Transverse colon (tissue), 4 donors: ENCODE results near the gene RAB10. TPM values are rescaled to one million over a fixed set of nuclear protein-coding genes. Genes with fewer than 3 reads are reported as not detected.
"Not testable (repeated sequence)": the region's sequence is repeated elsewhere in the genome, so short reads cannot be mapped to it uniquely, and the experiment has no call there.

Source experiments
- DNase-seq: peaks from one replicate; pipeline ENCODE4 v3.0.0-alpha.2; 2019
- H3K27ac ChIP-seq, 4 donors: fragments of 200-600 bp; sonication (generic); 2 replicates each; pipeline ENCODE4 v1.5.1; 2016 to 2018; ENCODE audit warnings: inconsistent platforms in 4 of 4
- H3K27me3 ChIP-seq: fragments of 200-600 bp; sonication (generic); 2 replicates; pipeline ENCODE4 v1.5.1; 2017; ENCODE audit warnings: inconsistent platforms
- H3K36me3 ChIP-seq, 4 donors: fragments of 200-600 bp; sonication (generic); 2 replicates each; pipeline ENCODE4 v1.5.1; 2017 to 2019; ENCODE audit warnings: inconsistent platforms in 4 of 4
- H3K4me1 ChIP-seq, 4 donors: fragments of 200-600 bp; sonication (generic); 2 replicates each; pipeline ENCODE4 v1.5.1; 2017 to 2020; ENCODE audit warnings: inconsistent platforms in 4 of 4
- H3K4me3 ChIP-seq, 4 donors: fragments of 200-600 bp; sonication (generic); 1 replicate in 1 of 4; 2 replicates in 3 of 4; pipeline versions ENCODE4 v1.5.1 to v1.6.1; 2017 to 2019; ENCODE audit warnings: inconsistent platforms in 4 of 4
- H3K9me3 ChIP-seq, 2 donors: fragments of 200-600 bp; sonication (generic); 2 replicates each; pipeline ENCODE4 v1.5.1; 2017 to 2019; ENCODE audit warnings: inconsistent platforms in 2 of 2
- CTCF ChIP-seq, 5 experiments: fragments of 200-600 bp in 3 of 5; fragments of 450-650 bp in 2 of 5; sonication (generic) in 3 of 5; IDR thresholded peaks; 1 replicate in 2 of 5; 2 replicates in 3 of 5; pipeline ENCODE4 v1.5.1; 2016 to 2017; ENCODE audit warnings: antibody characterized with exemption in 5 of 5, inconsistent platforms in 3 of 5, mild to moderate bottlenecking in 2 of 5, moderate library complexity in 1 of 5
- EP300 ChIP-seq: sonication (generic); formaldehyde crosslinking; IDR thresholded peaks from one replicate; pipeline ENCODE4 v1.6.1; 2017; ENCODE audit warnings: antibody characterized with exemption, low read depth
- POLR2A ChIP-seq: fragments of 450-650 bp; IDR thresholded peaks from one replicate; pipeline ENCODE4 v1.6.1; 2016; ENCODE audit warnings: antibody characterized with exemption, mild to moderate bottlenecking, moderate library complexity
- POLR2AphosphoS5 ChIP-seq, 3 donors: sonication (generic); formaldehyde crosslinking; IDR thresholded peaks; one replicate each; pipeline ENCODE4 v1.6.1; 2016; ENCODE audit warnings: antibody characterized with exemption in 3 of 3
- WGBS, 2 donors: methylation state at CpG; one replicate each; pipeline ENCODE4 v1.1.5; 2018; ENCODE audit warnings: low coverage in 1 of 2; 5-methylcytosine and 5-hydroxymethylcytosine counted together
- in situ Hi-C, 4 donors: fragments of 200-750 bp; cut with MboI; loops; one replicate each; pipeline versions ENCODE4 v1.15.0 to v1.15.1; 2017; ENCODE audit warnings: low sequenced_read_pairs in 3 of 4, low pct_ligation_motif_present in 1 of 4, low pct_unique_long_range_greater_than_20kb in 1 of 4
- intact Hi-C: fragments of 100-400 bp; cut with DNase I; formaldehyde crosslinking; loops from one replicate; pipeline ENCODE4 v1.15.1; 2023; ENCODE audit warnings: low total_unique reads
- total RNA-seq, 4 donors: library from RNA; depleted of rRNA; stranded (reverse); fragments of >200 nt; gene quantifications; one replicate each; pipeline ENCODE4 v1.1.0, GENCODE V29; 2016

Gene RAB10
- total RNA-seq, 4 donors from 2014 or later: 99.5 to 150 (median 144) TPM

GRCh38 chr2:25992556-25992955, 41.3 kb upstream of the RAB10 start:
- H3K27ac ChIP-seq: no peak overlapping the region
- in situ Hi-C loops (loop anchor here in 2 of 4 donors (5.0 to 10.0 kb wide), 2 partner anchors 152 to 155 kb away; no protein-coding TSS in a partner anchor), intact Hi-C loops (no loop called here)
- WGBS, 2 donors: 65 to 93% methylated on average over 4 to 8 of the region's 8 CpGs
- H3K36me3 ChIP-seq: no peaks in the 10 kb centered on the region
- TF ChIP-seq POLR2AphosphoS5 (IDR thresholded peaks at IDR 0.05) (no peak), CTCF (IDR thresholded peaks at IDR 0.05) (no peak), EP300 (no peak), POLR2A (no peak)
- H3K4me3 ChIP-seq: no peak overlapping the region
- peaks cover 0 to 14% (median 9%) of the 10 kb centered on the region in 4 donors for H3K4me1 ChIP-seq
- no peaks in the 10 kb centered on the region for H3K9me3 ChIP-seq
- H3K27me3 ChIP-seq: no peaks in the 10 kb centered on the region
- DNase-seq: no peak

GRCh38 chr2:25993049-25993448, 40.8 kb upstream of the RAB10 start:
- 79 to 89% methylated on average over 3 to 5 of the region's 5 CpGs for WGBS, 2 donors
- intact Hi-C loops: no loop called here
- Histone ChIP-seq H3K27me3 (no peaks in the 10 kb centered on the region), H3K9me3 (no peaks in the 10 kb centered on the region), H3K4me3 (no peak overlapping the region), H3K4me1 (peaks cover 0 to 14% (median 9%) of the 10 kb centered on the region in 4 donors), H3K27ac (no peak overlapping the region), H3K36me3 (no peaks in the 10 kb centered on the region)
- no peak for DNase-seq
- TF ChIP-seq POLR2AphosphoS5 (IDR thresholded peaks at IDR 0.05) (no peak), CTCF (IDR thresholded peaks at IDR 0.05) (no peak), EP300 (no peak), POLR2A (no peak)
- in situ Hi-C loops: loop anchor here in 2 of 4 donors (5.0 to 10.0 kb wide), 2 partner anchors 152 to 154 kb away; no protein-coding TSS in a partner anchor

- Histone ChIP-seq H3K27me3 (no peaks in the 10 kb centered on the region), H3K36me3 (no peaks in the 10 kb centered on the region), H3K4me1 (peaks cover 0 to 14% (median 9%) of the 10 kb centered on the region in 4 donors), H3K9me3 (no peaks in the 10 kb centered on the region), H3K4me3 (no peak overlapping the region), H3K27ac (no peak overlapping the region)
- intact Hi-C loops (no loop called here), in situ Hi-C loops (loop anchor here in 2 of 4 donors (5.0 to 10.0 kb wide), 2 partner anchors 150 to 153 kb away; no protein-coding TSS in a partner anchor)
- TF ChIP-seq POLR2A: no peak
- TF ChIP-seq POLR2AphosphoS5 (IDR thresholded peaks at IDR 0.05): no peak
- no peak for TF ChIP-seq EP300
- no peak for TF ChIP-seq CTCF (IDR thresholded peaks at IDR 0.05)
- no peak for DNase-seq
- 94 to 95% methylated on average over 13 to 15 of the region's 15 CpGs for WGBS, 2 donors
These were observed 39.4 kb upstream of the RAB10 start for GRCh38 chr2:25994509-25994908.

GRCh38 chr2:25996844-25997243, 37.0 kb upstream of the RAB10 start:
- TF ChIP-seq POLR2AphosphoS5 (IDR thresholded peaks at IDR 0.05) (no peak), POLR2A (no peak), CTCF (IDR thresholded peaks at IDR 0.05) (no peak), EP300 (no peak)
- no peak for DNase-seq
- Histone ChIP-seq H3K27me3 (no peaks in the 10 kb centered on the region), H3K9me3 (no peaks in the 10 kb centered on the region), H3K27ac (peak overlapping the region in 1 of 4 donors; percentile 31), H3K4me1 (peaks cover 9 to 23% (median 12%) of the 10 kb centered on the region in 4 donors), H3K4me3 (no peak overlapping the region), H3K36me3 (no peaks in the 10 kb centered on the region)
- in situ Hi-C loops (loop anchor here in 1 of 4 donors (10.0 kb wide), 1 partner anchor 148 kb away; no protein-coding TSS in a partner anchor), intact Hi-C loops (no loop called here)
- WGBS, 2 donors: 75 to 89% methylated on average over 1 of the region's 1 CpG

GRCh38 chr2:25998816-25999383, 35.0 kb upstream of the RAB10 start:
- H3K9me3 ChIP-seq, DNase-seq, intact Hi-C loops, H3K4me3 ChIP-seq, H3K27ac ChIP-seq, H3K36me3 ChIP-seq, H3K27me3 ChIP-seq: not testable (repeated sequence)
- in situ Hi-C loops: loop anchor here in 1 of 4 donors (10.0 kb wide), 1 partner anchor 146 kb away; no protein-coding TSS in a partner anchor
- 92 to 93% methylated on average over 12 to 13 of the region's 13 CpGs for whole genome bisulfite sequencing, 2 donors
- H3K4me1 ChIP-seq: peaks cover 10 to 23% (median 14%) of the 10 kb centered on the region in 4 donors

- H3K27me3 ChIP-seq, H3K27ac ChIP-seq, H3K36me3 ChIP-seq, DNase-seq, H3K9me3 ChIP-seq, H3K4me3 ChIP-seq, intact Hi-C loops: not testable (repeated sequence)
- peaks cover 10 to 23% (median 14%) of the 10 kb centered on the region in 4 donors for H3K4me1 ChIP-seq
- WGBS, 2 donors: 82 to 89% methylated on average over 7 of the region's 7 CpGs
- in situ Hi-C loops: loop anchor here in 1 of 4 donors (10.0 kb wide), 1 partner anchor 145 kb away; no protein-coding TSS in a partner anchor
These were observed 34.5 kb upstream of the RAB10 start for GRCh38 chr2:25999406-25999805.
